GM12872 (cell line): Measurements from ENCODE around the gene ARL1.

Source experiments
- TF ChIP-seq, protein P1 (sequence below): IDR thresholded peaks from 3 replicates; pipeline ENCODE4 v1.5.1; 2011; ENCODE audit warnings: low read depth, mild to moderate bottlenecking, low read length, moderate library complexity; ENCODE audit not compliant: insufficient read depth

The ARL1 gene

DNA sequence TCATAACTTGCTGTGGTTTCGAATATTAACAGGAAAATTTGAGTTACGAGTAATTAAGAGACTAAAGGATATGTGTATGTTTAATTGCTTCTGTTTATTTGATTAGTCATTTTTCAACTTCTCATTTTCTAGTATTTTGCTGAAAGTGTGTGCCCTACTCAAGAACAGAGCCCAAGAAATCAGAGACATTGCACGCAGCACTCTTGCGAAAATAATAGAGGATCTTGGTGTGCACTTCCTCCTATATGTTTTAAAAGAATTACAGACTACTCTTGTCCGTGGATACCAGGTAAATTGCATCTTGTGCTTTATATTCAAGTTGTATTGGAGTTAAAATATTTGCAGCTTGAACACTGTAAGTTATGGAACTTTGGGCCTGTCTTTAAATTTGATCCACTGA, 50.8 kb downstream of the ARL1 start:
- TF ChIP-seq, protein P1, sequence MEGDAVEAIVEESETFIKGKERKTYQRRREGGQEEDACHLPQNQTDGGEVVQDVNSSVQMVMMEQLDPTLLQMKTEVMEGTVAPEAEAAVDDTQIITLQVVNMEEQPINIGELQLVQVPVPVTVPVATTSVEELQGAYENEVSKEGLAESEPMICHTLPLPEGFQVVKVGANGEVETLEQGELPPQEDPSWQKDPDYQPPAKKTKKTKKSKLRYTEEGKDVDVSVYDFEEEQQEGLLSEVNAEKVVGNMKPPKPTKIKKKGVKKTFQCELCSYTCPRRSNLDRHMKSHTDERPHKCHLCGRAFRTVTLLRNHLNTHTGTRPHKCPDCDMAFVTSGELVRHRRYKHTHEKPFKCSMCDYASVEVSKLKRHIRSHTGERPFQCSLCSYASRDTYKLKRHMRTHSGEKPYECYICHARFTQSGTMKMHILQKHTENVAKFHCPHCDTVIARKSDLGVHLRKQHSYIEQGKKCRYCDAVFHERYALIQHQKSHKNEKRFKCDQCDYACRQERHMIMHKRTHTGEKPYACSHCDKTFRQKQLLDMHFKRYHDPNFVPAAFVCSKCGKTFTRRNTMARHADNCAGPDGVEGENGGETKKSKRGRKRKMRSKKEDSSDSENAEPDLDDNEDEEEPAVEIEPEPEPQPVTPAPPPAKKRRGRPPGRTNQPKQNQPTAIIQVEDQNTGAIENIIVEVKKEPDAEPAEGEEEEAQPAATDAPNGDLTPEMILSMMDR: no peak

DNA sequence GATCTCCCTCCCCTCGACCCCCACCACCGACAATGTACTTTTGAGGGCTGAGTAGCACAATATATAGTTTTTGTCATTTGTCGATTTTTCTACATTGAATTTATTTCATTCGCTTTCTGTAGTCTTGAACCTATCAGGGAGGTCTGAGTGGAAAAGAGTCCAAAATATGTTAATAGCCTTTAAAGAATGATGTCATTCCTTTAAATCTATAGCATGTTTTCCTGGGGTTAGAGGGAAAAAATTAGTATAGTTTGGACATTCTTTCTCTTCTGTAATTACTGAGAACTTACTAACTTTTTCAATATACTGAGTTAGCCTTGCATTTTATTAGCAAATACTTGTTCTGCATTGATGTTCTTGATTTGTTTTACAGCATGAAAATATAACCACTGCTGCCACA, 55.9 kb downstream of the ARL1 start:
- TF ChIP-seq, protein P1: no peak

DNA sequence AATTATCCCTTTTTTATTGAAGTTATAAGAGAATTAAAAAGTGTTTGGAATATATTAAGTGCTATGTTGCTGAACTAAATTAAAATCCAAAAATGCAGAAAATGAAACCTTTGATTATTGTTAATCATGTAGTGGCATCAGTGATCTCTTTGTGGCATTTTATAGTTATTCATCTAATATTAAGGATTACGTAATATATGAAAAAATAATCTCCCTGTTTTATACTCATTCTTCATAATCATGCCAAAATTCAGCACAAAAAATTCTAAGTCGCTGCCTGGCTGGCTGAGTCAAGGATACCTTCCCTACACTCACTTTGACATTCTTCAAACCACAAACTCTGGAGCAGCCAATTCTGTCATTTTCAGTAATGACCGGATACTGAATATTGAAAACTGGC, 63.7 kb downstream of the ARL1 start:
- TF ChIP-seq, protein P1: no peak
